ENCODE results near the gene WBP2. TPM values are rescaled to one million over a fixed set of nuclear protein-coding genes. Genes with fewer than 3 reads are reported as not detected.

The WBP2 gene
- total RNA-seq (10 to 100 TPM; 56.0 to 83.5 (median 62.9) TPM), polyA plus RNA-seq (100 to 1,000 TPM in 1 of 2 donors, 10 to 100 TPM in 1; 95.0 to 106 TPM)

- H3K4me3 ChIP-seq, result peak within 1 kb of the TSS; percentile 75 to 95 (median 86)
- H3K27ac ChIP-seq, result peak within 1 kb of the TSS; percentile 95 to 100 (median 96)
- no peaks in the 10 kb centered on the region for H3K9me3 ChIP-seq
- no peaks in the 10 kb centered on the region for H3K27me3 ChIP-seq
- H3K4me1 ChIP-seq, result peaks cover 7 to 16% (median 11%) of the 10 kb centered on the region in 3 donors
- peak; percentile 92 to 99 (median 98) for DNase-seq
- H3K36me3 ChIP-seq, result peaks cover 0 to 15% (median 9%) of the 10 kb centered on the region in 3 donors
- FAIRE-seq, result peak; percentile 93
- 0% methylated on average over 58 of the region's 58 CpGs for WGBS, 2 donors
- intact Hi-C loops (cut with DNase I), result no loop called here
- no peak for TF ChIP-seq CTCF (IDR thresholded peaks at IDR 0.05)
- peak; percentile 85 to 93 (median 90) for ATAC-seq
Measured at GRCh38 chr17:75855310-75856061, at the start of gene WBP2. TSS of gene WBP2 (minus strand) at chr17:75855335. CDS start at chr17:75855297, 38 bp downstream.

GRCh38 chr17:75902406-75902805, 47.3 kb upstream of the WBP2 start:
- Histone ChIP-seq H3K27me3 (no peaks in the 10 kb centered on the region), H3K4me3 (no peak overlapping the region), H3K36me3 (peaks cover 3 to 32% (median 15%) of the 10 kb centered on the region in 3 donors), H3K27ac (no peak overlapping the region), H3K9me3 (no peaks in the 10 kb centered on the region), H3K4me1 (peaks cover 0 to 15% (median 13%) of the 10 kb centered on the region in 3 donors)
- no peak for DNase-seq
- TF ChIP-seq CTCF (IDR thresholded peaks at IDR 0.05), result no peak
- ATAC-seq, result no peak
- 95 to 97% methylated on average over 6 of the region's 6 CpGs for WGBS, 2 donors
- no peak for FAIRE-seq
- intact Hi-C loops (cut with DNase I), result no loop called here

GRCh38 chr17:75901727-75902126, 46.6 kb upstream of the WBP2 start:
- WGBS, 2 donors, result 88 to 90% methylated on average over 18 of the region's 18 CpGs
- no peak for TF ChIP-seq CTCF (IDR thresholded peaks at IDR 0.05)
- ATAC-seq (no peak), FAIRE-seq (no peak), DNase-seq (peak in 1 of 6 donors; percentile 62)
- H3K27ac ChIP-seq, result no peak overlapping the region
- peaks cover 0 to 16% (median 15%) of the 10 kb centered on the region in 3 donors for H3K4me1 ChIP-seq
- no peak overlapping the region for H3K4me3 ChIP-seq
- no peaks in the 10 kb centered on the region for H3K27me3 ChIP-seq
- no peaks in the 10 kb centered on the region for H3K9me3 ChIP-seq
- intact Hi-C loops (cut with DNase I), result no loop called here
- H3K36me3 ChIP-seq, result peaks cover 3 to 32% (median 15%) of the 10 kb centered on the region in 3 donors

- Histone ChIP-seq H3K36me3 (peaks cover 3 to 32% (median 15%) of the 10 kb centered on the region in 3 donors), H3K27me3 (no peaks in the 10 kb centered on the region), H3K27ac (no peak overlapping the region), H3K9me3 (no peaks in the 10 kb centered on the region), H3K4me3 (no peak overlapping the region), H3K4me1 (peaks cover 0 to 16% (median 15%) of the 10 kb centered on the region in 3 donors)
- intact Hi-C loops (cut with DNase I), result no loop called here
- TF ChIP-seq CTCF (IDR thresholded peaks at IDR 0.05), result no peak
- 82 to 85% methylated on average over 13 of the region's 13 CpGs for WGBS, 2 donors
- ATAC-seq (no peak), FAIRE-seq (no peak), DNase-seq (peak in 1 of 6 donors; percentile 71)
Measured at GRCh38 chr17:75900691-75901533, 45.8 kb upstream of the WBP2 start.

Data from pancreas (tissue), 10 donors.